Hematopoietic multipotent progenitor cell treated with erythropoietin and hydrocortisone succinate and interleukin-3 and kit ligand, for 8 days (in vitro differentiated cells): ENCODE results near the gene NLRP9.

ENCODE experiments used
- DNase-seq: peaks from one replicate; pipeline ENCODE4 v3.0.0-alpha.2; 2015

NLRP9 gene

GRCh38 chr19:55686311-55687050, 51.7 kb downstream of the NLRP9 start:
- DNase-seq: no peak

DNA sequence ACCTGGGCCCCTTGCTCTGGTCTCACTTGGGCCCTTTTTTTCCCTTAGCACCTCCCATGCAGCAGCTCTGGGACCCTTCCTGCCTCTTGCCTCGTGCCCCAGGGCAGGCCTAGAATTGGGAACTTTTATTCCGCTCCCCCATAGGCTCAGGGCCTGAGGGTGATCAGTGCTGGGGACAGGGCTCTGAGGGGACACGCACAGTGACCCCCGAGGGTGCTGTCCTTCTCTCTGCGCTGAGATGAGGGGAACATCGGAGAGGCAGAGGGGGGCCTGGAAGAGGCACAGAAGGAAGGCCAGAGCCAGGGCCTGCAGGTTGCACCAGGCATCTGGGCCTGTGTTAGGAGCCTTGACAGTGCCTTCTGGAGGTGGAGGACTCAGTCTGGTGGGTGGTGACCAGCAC, 52.4 kb downstream of the NLRP9 start:
- DNase-seq: no peak

DNA sequence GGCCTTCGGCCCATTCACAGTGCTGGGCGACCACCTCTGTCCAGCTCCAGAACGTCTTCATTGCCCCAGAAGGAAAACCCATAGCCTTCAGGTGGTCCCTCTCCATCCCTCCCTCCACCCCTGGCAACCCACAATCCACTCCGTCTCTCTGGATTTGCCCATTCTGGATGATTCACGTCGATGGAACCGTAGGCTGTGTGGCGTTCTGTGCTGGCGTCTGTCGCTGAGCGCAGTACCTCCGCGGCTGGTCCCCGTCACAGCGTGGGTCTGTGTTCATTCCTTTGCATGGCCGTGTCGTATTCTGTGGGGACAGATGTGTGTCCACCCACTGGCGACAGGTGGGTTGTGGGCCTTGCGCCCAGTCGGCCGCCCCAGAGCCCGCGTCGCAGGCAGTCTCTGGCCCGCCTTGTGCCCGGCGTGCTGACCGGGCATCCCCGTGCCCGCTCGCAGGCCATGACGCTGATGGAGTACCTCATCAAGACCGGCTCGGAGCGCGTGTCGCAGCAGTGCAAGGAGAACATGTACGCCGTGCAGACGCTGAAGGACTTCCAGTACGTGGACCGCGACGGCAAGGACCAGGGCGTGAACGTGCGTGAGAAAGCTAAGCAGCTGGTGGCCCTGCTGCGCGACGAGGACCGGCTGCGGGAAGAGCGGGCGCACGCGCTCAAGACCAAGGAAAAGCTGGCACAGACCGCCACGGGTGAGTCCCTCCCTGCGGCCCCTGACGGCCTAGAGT, 53.1 kb downstream of the NLRP9 start:
- no peak for DNase-seq

- no peak for DNase-seq
These were observed 54.5 kb downstream of the NLRP9 start for GRCh38 chr19:55683449-55684261.

- no peak for DNase-seq
These were observed 56.8 kb downstream of the NLRP9 start for GRCh38 chr19:55681131-55682092.

DNA sequence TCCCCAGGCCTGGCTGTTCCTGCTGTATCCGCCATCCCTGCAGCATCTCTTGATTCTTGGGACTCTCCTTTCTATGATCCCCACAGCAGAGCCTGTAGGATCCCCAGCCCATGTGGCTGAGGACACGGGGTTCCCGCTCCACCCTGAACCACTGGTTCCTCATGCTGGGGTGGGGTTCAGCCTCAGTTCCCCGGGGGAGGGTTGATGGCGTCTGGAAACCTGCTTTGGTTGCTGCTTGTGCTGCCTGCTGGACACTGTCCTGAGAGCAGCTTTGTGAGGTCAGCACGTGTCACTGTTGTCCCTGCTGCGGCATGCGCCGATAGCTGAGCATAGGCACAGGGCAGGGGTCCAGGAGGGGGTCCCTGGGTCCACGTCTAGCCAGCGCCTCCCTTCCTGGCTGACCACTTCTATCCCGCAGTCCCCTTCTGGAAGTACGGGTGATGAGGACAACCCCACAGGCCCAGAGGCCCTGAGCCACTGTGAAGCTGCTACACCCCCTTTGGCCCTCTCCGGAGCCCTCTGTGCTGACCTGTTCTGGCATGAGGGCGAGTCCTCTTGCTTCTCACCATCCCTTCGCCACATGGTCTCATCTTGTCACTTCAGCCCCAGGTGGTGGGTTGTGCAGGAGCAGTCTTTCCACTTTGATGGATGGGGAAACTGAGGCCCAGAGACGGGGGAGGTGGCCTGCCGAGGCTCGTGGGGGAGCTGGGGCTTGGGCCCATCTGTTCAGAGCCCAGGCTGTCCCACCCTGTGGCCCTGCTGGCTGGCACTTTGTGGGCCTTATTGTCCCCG, 57.7 kb downstream of the NLRP9 start:
- no peak for DNase-seq

- DNase-seq: no peak
These were observed 58.6 kb downstream of the NLRP9 start for GRCh38 chr19:55679343-55680257.

DNA sequence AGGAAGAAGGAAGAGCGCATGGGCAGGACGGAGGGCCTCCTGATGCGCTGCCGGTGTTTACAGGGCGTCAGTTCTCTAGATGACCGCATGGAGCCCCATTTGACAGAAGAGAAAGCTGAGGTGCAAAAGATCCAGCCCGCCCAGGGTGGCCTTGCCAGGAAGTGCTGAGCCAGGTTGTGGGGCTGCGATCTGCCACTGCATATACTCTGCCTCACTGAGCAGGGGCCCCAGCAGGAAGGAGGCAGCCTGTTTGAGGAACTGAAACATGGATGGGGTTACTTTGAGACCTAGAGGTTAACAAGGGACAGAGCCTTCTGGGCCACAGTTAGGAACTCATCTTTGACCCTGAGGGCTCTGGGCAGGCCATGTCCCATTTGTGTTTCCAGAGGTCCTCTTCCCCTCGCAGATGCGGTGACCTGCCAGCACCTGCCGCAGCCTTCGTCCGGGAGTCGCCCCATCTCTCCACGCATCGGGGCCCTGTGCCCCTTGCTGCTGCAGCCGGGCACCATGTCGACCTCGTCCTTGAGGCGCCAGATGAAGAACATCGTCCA, 60.0 kb downstream of the NLRP9 start:
- no peak for DNase-seq

DNA sequence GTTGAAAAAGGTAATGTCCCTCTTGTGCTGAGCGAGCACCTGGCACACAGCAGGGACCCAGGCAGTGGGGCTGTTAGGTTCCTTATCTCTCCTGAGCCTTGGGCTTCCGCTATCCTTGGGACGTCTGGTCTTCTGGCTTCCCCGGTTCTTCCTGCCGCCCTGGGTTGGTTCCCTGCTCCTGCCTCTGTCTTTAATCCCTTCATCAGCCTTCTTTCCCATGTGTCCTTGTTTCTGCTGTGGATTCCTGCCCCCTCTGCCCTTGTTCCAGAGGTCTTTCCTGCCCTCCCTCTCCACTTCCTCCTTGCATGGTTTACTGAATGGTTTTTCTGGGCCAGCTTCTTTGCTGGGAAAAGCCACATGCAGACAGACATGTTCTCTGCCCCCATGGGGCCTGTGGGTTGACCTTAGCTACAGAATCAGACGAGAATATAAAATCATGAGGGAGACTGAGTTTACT, 60.6 kb downstream of the NLRP9 start:
- DNase-seq: no peak

GRCh38 chr19:55676889-55677505, 61.2 kb downstream of the NLRP9 start:
- no peak for DNase-seq

GRCh38 chr19:55676383-55676782, 61.8 kb downstream of the NLRP9 start:
- peak; percentile 91 for DNase-seq

DNA sequence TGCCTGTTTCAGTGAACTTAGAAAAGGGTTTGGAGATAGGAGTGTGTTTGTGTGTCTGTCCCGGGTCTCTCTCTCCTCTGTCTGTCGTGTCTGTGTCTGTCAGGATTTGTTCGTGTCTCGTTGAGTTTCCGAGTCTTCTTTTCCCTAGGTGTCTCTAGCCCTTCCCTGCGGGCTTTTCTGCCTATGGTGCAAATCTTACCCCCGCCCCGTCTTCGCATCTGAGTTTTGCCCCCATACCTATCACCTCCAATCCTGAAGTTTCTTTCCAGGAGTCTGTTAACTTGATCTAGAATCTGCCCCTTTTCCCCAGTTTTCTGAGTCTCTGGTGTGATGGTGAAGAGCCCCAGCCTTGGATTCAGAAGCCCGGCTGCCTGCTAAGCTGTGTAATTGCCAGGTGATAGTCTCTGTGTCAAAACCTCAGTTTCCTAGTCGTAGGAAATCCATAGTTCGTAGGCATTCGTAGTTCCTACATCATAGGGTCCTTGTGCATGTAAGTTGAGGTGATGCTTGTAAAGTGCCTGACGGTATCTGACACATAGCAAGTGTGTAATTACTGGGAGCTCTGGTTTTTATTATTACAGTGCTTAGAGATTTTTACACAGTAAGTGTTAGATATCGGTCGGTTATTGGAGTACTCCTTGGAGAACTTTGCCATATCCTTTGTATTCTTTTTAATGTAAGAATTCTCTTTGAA, 62.4 kb downstream of the NLRP9 start:
- DNase-seq: no peak

DNA sequence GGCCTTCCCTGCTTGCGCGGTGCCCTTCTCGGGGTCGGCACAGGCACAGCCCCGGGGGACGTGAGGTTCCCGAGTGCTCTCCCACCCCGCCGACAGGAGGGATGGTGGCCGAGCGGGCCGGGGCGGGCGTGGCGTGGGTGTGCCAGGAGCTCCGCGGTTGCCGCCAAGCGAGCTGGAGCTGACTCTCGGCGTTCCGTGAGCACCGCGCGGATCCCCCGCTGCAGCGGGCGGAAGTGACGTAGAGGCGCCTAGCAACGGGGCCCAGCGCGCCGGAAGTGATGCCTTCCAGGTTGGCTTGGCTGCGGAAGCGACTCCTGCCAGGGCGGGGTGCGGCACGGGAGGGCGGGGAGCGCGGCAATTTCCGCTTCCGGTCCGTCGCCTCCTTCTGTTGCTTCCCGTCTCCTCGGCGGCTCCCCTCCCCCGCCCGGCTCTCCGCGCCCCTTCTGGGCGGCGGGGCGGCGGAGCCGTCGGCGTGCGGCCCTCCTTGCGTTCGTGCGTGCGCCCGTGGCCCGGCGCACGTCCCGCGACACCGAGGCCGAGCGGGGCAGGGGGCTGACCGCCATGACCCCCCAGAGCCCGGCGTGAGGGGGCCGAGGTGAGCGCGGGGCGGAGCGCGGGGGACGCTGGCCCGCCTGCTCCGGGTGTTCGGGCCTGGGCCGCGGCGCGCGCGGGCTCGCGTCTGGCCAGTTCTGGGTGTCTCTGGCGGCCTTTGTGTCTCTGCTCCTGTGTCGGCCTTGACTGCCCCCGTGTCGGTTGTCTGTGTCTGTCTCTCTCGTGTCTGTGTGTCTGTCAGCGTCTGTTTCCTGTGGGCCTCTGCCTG, 63.2 kb downstream of the NLRP9 start, which contains the start of gene EPN1:
Gene EPN1 (plus strand): TSS at position 386 of the 820 bp plus-strand sequence. CDS start 3,402 bp downstream, outside the sequence.
- peak; percentile 97 for DNase-seq

DNA sequence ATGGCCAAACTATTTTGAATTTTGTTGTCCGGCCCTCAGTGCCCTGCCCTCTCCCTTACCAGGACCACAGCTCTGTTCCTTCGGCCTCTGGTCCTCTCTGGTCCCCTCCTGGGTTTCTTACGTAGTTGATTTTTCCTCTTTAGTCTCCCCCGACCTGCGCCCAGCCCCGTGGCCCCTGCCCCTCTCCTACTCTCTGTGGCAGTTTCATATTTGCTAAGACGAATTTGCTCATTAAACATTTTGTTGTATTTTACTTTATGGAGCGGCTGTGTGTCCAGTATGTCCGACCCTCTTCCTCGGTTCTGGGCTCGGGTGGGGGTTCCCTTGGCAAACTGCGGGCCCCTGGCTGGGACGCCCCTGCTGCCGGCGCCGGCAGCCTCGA, 63.8 kb downstream of the NLRP9 start:
- no peak for DNase-seq

DNA sequence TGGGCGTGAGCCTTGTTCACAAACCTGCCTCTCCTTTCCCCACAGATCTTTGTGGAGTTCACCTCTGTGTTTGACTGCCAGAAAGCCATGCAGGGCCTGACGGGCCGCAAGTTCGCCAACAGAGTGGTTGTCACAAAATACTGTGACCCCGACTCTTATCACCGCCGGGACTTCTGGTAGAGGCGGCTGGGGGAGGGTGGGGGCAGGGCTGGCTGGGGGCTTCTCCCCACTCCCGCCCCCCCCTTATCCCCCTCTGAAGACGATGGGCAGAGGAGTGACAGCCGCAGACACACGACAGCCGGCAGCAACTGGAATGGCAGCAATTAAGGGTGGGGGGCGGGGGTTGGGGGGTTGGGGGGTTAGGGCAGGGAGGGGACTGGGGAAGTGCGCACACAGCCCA, 64.3 kb downstream of the NLRP9 start:
- no peak for DNase-seq

DNA sequence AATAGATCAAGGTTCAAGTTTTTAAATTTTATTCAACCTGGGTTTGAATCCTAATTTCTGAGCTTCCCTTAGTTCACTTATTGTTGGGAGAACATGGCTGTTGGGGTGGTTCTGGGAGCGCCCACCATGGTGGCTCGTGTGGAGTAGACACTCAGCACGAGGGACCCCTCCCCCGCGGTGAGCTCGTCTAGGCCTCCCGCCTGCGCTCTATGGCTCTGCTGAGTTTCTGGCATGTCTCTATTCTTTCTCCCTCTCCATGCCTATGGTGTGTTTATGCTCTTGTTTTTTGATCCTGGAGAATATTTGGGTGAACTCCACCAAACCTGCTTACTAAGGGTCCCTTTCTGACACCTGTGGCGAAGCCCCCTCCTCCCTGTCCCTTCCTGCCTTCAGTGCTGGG, 64.7 kb downstream of the NLRP9 start:
- no peak for DNase-seq

- DNase-seq: peak; percentile 27
These were observed 65.8 kb downstream of the NLRP9 start for GRCh38 chr19:55672418-55672817.

- no peak for DNase-seq
These were observed 67.2 kb downstream of the NLRP9 start for GRCh38 chr19:55671054-55671378.
